ENCODE measurements around the gene GRSF1. TPM values are rescaled to one million over a fixed set of nuclear protein-coding genes. Genes with fewer than 3 reads are reported as not detected.
A peak's percentile ranks its signal among the peaks of the same experiment; 100 is the strongest.

Gene GRSF1
- polyA plus RNA-seq (2012; ENCODE audit: insufficient read length, low read depth): 80.2 TPM

- TF ChIP-seq POLR2AphosphoS5 (IDR thresholded peaks at IDR 0.05; ENCODE audit: low read depth, low read length): peak; percentile 89
- peak; percentile 63 for TF ChIP-seq FOXP2 (optimal IDR thresholded peaks at IDR 0.05; ENCODE audit: borderline replicate concordance, extremely low read depth, extremely low read length, insufficient read depth)
- peak; percentile 79; the same call in 1 of the 2 replicates for TF ChIP-seq TAF1 (IDR thresholded peaks at IDR 0.05; ENCODE audit: borderline replicate concordance, insufficient read depth, low read length)
- 0 out of 4 replicates have a peak, but pooled peaks of 1 of the 2 experiments have one; percentile 6 for TF ChIP-seq REST (IDR thresholded peaks at IDR 0.05; ENCODE audit: insufficient read depth in 1 of 2, low read depth in 2 of 2, low read length in 2 of 2)
- TF ChIP-seq SIN3A (IDR thresholded peaks at IDR 0.05; ENCODE audit: borderline replicate concordance, insufficient read depth, low read length): no peak
Measured at GRCh38 chr4:70839589-70840093, at the start of gene GRSF1. TSS of gene GRSF1 (minus strand) at chr4:70839890. CDS start at chr4:70839827, 63 bp downstream.

GRCh38 chr4:70885174-70885573 is 45.5 kb upstream of the GRSF1 start:
- no peak for TF ChIP-seq TAF1 (IDR thresholded peaks at IDR 0.05; ENCODE audit: borderline replicate concordance, insufficient read depth, low read length)

- TF ChIP-seq POLR2AphosphoS5 (IDR thresholded peaks at IDR 0.05; ENCODE audit: low read depth, low read length) (no peak), TAF1 (IDR thresholded peaks at IDR 0.05; ENCODE audit: borderline replicate concordance, insufficient read depth, low read length) (no peak), REST (IDR thresholded peaks at IDR 0.05; ENCODE audit: insufficient read depth in 1 of 2, low read depth in 2 of 2, low read length in 2 of 2) (no peak), SIN3A (IDR thresholded peaks at IDR 0.05; ENCODE audit: borderline replicate concordance, insufficient read depth, low read length) (no peak), FOXP2 (optimal IDR thresholded peaks at IDR 0.05; ENCODE audit: borderline replicate concordance, extremely low read depth, extremely low read length, insufficient read depth) (no peak)
Measured at GRCh38 chr4:70880739-70881138, 41.0 kb upstream of the GRSF1 start.

DNA sequence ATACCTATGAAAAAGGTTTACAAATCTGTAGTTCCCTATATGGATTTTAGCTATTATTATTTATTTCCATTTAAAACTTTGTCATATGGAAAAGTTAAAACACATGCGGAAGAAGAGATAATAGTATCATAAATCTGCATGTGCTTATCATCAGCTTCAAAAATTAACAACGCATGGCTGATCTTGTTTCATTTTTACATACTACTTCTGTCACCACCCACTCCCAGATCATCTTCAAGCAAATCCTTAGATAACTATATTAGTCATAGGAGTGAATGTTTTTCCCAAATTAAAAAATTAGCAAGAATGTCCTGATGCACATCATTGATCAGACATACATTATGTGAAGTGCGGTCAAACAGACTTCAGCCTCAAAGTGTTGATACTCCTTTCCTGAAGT is 37.9 kb upstream of the GRSF1 start:
- TF ChIP-seq REST (IDR thresholded peaks at IDR 0.05; ENCODE audit: insufficient read depth in 1 of 2, low read depth in 2 of 2, low read length in 2 of 2) (no peak), FOXP2 (optimal IDR thresholded peaks at IDR 0.05; ENCODE audit: borderline replicate concordance, extremely low read depth, extremely low read length, insufficient read depth) (no peak), TAF1 (IDR thresholded peaks at IDR 0.05; ENCODE audit: borderline replicate concordance, insufficient read depth, low read length) (no peak), SIN3A (IDR thresholded peaks at IDR 0.05; ENCODE audit: borderline replicate concordance, insufficient read depth, low read length) (no peak), POLR2AphosphoS5 (IDR thresholded peaks at IDR 0.05; ENCODE audit: low read depth, low read length) (no peak)

- no peak for TF ChIP-seq SIN3A (IDR thresholded peaks at IDR 0.05; ENCODE audit: borderline replicate concordance, insufficient read depth, low read length)
- no peak for TF ChIP-seq TAF1 (IDR thresholded peaks at IDR 0.05; ENCODE audit: borderline replicate concordance, insufficient read depth, low read length)
- TF ChIP-seq POLR2AphosphoS5 (IDR thresholded peaks at IDR 0.05; ENCODE audit: low read depth, low read length): no peak
- TF ChIP-seq FOXP2 (optimal IDR thresholded peaks at IDR 0.05; ENCODE audit: borderline replicate concordance, extremely low read depth, extremely low read length, insufficient read depth): no peak
- TF ChIP-seq REST (IDR thresholded peaks at IDR 0.05; ENCODE audit: insufficient read depth in 1 of 2, low read depth in 2 of 2, low read length in 2 of 2): no peak
Measured at GRCh38 chr4:70874268-70875156, 34.8 kb upstream of the GRSF1 start.

All from PFSK-1 (cell line).